Astrocyte of the cerebellum (primary cell): ENCODE results near the gene CNTFR.

Source experiments
- DNase-seq: peaks from one replicate; pipeline ENCODE4 v3.0.0-alpha.2; 2011; ENCODE audit warnings: low read depth
- H3K4me3 ChIP-seq: 2 replicates; pipeline ENCODE4 v1.5.1; 2011; ENCODE audit warnings: mild to moderate bottlenecking, low read depth, low read length, moderate library complexity
- CTCF ChIP-seq: IDR thresholded peaks from 2 replicates; pipeline ENCODE4 v1.5.1; 2012; ENCODE audit warnings: low read length, low read depth, moderate library complexity, mild to moderate bottlenecking; ENCODE audit errors: missing control alignments
- in situ Hi-C: cut with HindIII; loops from 2 replicates; pipeline ENCODE4 v1.10.0; 2017; ENCODE audit warnings: low sequenced_read_pairs

Gene CNTFR

GRCh38 chr9:34515959-34516358 lies 73.6 kb downstream of the CNTFR start:
- no peak for TF ChIP-seq CTCF
- in situ Hi-C loops, result no loop called here
- H3K4me3 ChIP-seq, result no peak overlapping the region
- no peak for DNase-seq

GRCh38 chr9:34514816-34515215 lies 74.7 kb downstream of the CNTFR start:
- DNase-seq, result no peak
- TF ChIP-seq CTCF, result no peak
- no peak overlapping the region for H3K4me3 ChIP-seq
- in situ Hi-C loops, result no loop called here

GRCh38 chr9:34514401-34514800 lies 75.1 kb downstream of the CNTFR start:
- no peak for TF ChIP-seq CTCF
- DNase-seq, result no peak
- in situ Hi-C loops, result no loop called here
- H3K4me3 ChIP-seq, result no peak overlapping the region

GRCh38 chr9:34513567-34514214 lies 75.8 kb downstream of the CNTFR start:
- in situ Hi-C loops, result no loop called here
- no peak overlapping the region for H3K4me3 ChIP-seq
- TF ChIP-seq CTCF, result no peak
- DNase-seq, result no peak

- no peak for DNase-seq
- H3K4me3 ChIP-seq, result no peak overlapping the region
- TF ChIP-seq CTCF, result no peak
- in situ Hi-C loops, result no loop called here
Observed at GRCh38 chr9:34512131-34513078, 77.1 kb downstream of the CNTFR start.

- in situ Hi-C loops, result no loop called here
- no peak for DNase-seq
- H3K4me3 ChIP-seq, result no peak overlapping the region
- TF ChIP-seq CTCF, result no peak
Observed at GRCh38 chr9:34510497-34511468, 78.7 kb downstream of the CNTFR start.
